ENCODE measurements around the gene MRPS6. TPM values are rescaled to one million over a fixed set of nuclear protein-coding genes. Genes with fewer than 3 reads are reported as not detected.

Gene MRPS6
- total RNA-seq, 1 experiment from 2014 or later: 109 TPM

- no peak for TF ChIP-seq CTCF (IDR thresholded peaks at IDR 0.05)
- no peak for TF ChIP-seq TCF7L2 (IDR thresholded peaks at IDR 0.05; ENCODE audit: low read depth, low read length)
- BruUV-seq (replicated peaks): no TSS peak
- Histone ChIP-seq H3K4me3 (ENCODE audit: low read depth in 2 of 2, low read length in 2 of 2) (peak overlapping the region; percentile 82 to 91), H3K36me3 (ENCODE audit: control insufficient read depth, insufficient read depth, low read length) (peaks cover 6% of the 10 kb centered on the region), H3K4me1 (ENCODE audit: control insufficient read depth, insufficient read depth, low read length) (peaks cover 41% of the 10 kb centered on the region), H3K27ac (ENCODE audit: low read length) (peak overlapping the region; percentile 88), H3K9me3 (ENCODE audit: control insufficient read depth, insufficient read depth, low read depth, low read length) (no peaks in the 10 kb centered on the region), H3K27me3 (ENCODE audit: control insufficient read depth, insufficient read depth, low read length) (no peaks in the 10 kb centered on the region)
- CTCF ChIA-PET: interaction anchor here (1.1 kb wide), 1 partner anchor 151 kb away, joined by 5 read pairs; no protein-coding TSS in a partner anchor
- POLR2A ChIA-PET: no interaction called here
- DNase-seq (ENCODE audit: low read depth, low spot score) (no peak), ATAC-seq (no peak)
- in situ Hi-C loops (cut with HindIII; ENCODE audit: low pct_unique_long_range_greater_than_20kb, low sequenced_read_pairs) (no loop called here), intact Hi-C loops (cut with micrococcal nuclease; ENCODE audit: unreplicated experiment) (loop anchor here (10.0 kb wide), 1 partner anchor 130 kb away; no protein-coding TSS in a partner anchor)
Measured at GRCh38 chr21:34075091-34075425, 1.7 kb downstream of the MRPS6 start.

DNA sequence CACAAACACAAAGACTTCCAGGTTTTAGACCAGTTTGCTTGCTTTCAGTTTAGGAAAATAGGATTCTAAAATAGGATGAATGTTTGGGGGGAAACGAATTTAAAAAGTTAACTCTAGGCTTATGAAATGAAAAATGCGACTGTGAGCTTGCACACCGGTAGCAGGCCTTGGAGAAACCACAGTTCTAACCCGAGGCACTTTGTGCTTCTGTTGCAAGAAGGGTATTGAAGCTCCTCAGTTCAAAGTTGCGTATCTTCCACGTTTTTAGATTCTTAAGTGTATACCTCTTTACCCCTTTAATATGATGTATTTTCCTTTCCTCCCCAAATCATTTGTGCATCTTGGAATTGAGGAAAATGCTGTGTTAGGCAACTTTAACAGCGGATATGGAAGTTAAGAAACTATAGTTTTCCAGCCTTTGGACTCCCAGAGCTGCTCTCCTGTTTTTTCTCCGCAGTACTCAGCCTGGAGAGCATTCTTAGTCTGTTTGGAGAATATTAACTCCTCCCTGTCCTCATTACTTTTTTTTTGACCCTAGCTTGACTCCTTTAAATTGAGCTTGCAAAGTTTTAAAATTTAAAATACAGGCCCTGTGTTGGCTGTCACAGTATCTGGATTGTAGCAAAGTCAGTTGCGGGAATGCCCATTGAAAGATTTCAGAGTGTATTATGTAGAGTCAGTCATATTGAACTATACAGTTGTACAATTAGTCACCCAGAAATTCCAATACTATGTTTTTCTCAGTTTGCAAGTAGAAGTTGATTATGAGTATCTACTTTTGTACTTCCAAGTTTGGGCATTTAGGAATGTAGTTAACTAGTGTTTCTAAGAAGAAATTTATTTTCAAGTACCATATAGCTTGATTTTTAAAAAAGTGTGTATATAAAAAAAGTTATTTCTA is 2.6 kb downstream of the MRPS6 start:
- Histone ChIP-seq H3K27ac (ENCODE audit: low read length) (peak overlapping the region; percentile 88), H3K36me3 (ENCODE audit: control insufficient read depth, insufficient read depth, low read length) (peaks cover 9% of the 10 kb centered on the region), H3K9me3 (ENCODE audit: control insufficient read depth, insufficient read depth, low read depth, low read length) (no peaks in the 10 kb centered on the region), H3K27me3 (ENCODE audit: control insufficient read depth, insufficient read depth, low read length) (no peaks in the 10 kb centered on the region), H3K4me3 (ENCODE audit: low read depth in 2 of 2, low read length in 2 of 2) (peak overlapping the region; percentile 82 to 91), H3K4me1 (ENCODE audit: control insufficient read depth, insufficient read depth, low read length) (peaks cover 50% of the 10 kb centered on the region)
- ATAC-seq (no peak), DNase-seq (ENCODE audit: low read depth, low spot score) (no peak)
- CTCF ChIA-PET: no interaction called here
- no TSS peak for BruUV-seq (replicated peaks)
- intact Hi-C loops (cut with micrococcal nuclease; ENCODE audit: unreplicated experiment) (loop anchor here (10.0 kb wide), 1 partner anchor 131 kb away; no protein-coding TSS in a partner anchor), in situ Hi-C loops (cut with HindIII; ENCODE audit: low pct_unique_long_range_greater_than_20kb, low sequenced_read_pairs) (no loop called here)
- no peak for TF ChIP-seq REST (IDR thresholded peaks at IDR 0.05; ENCODE audit: insufficient read depth in 1 of 2, low read depth in 2 of 2, low read length in 1 of 2)
- no peak for TF ChIP-seq CTCF (IDR thresholded peaks at IDR 0.05)
- TF ChIP-seq TCF7L2 (IDR thresholded peaks at IDR 0.05; ENCODE audit: low read depth, low read length): no peak
- POLR2A ChIA-PET: no interaction called here
